PC-3 (cell line): ENCODE results near the gene KMT5B. TPM values are rescaled to one million over a fixed set of nuclear protein-coding genes. Genes with fewer than 3 reads are reported as not detected.

Experiments
- ATAC-seq: fragments of 200-7000 bp; cut with Tn5 transposase; 2 replicates; pipeline ENCODE4 v1.9.1; 2020; ENCODE audit warnings: mild to moderate bottlenecking, moderate library complexity
- BruUV-seq: library from RNA; stranded (reverse); fragments of 400-500 nt; replicated peaks from 2 replicates; lab custom pipeline; 2021; lab: Mats Ljungman, UMichigan
- CTCF ChIA-PET: fragments of 300-600 bp; sonication (Branson Sonifier 250); formaldehyde crosslinking; loops from one replicate; lab custom pipeline; 2022; ENCODE audit warnings: antibody characterized with exemption; lab: Charles Lee
- POLR2A ChIA-PET: fragments of 300-600 bp; sonication (Branson Sonifier 250); formaldehyde crosslinking; loops from one replicate; lab custom pipeline; 2022; ENCODE audit warnings: antibody characterized with exemption; ENCODE audit not compliant: unreplicated experiment; lab: Charles Lee
- DNase-seq: peaks from one replicate; pipeline ENCODE4 v3.0.0-alpha.2; 2015
- H2AFZ ChIP-seq: fragments of 300-600 bp; sonication (generic); 2 replicates; pipeline ENCODE4 v1.6.0; 2016; ENCODE audit warnings: antibody characterized with exemption, low read length
- H3F3A ChIP-seq: fragments of 300-600 bp; sonication (generic); one replicate; pipeline ENCODE4 v1.6.0; 2017; ENCODE audit warnings: antibody characterized with exemption, low read length, control low read depth, mild to moderate bottlenecking; ENCODE audit not compliant: unreplicated experiment
- H3K27ac ChIP-seq: fragments of 300-600 bp; sonication (generic); 2 replicates; pipeline ENCODE4 v1.5.1; 2016; ENCODE audit warnings: mild to moderate bottlenecking, low read length
- H3K27me3 ChIP-seq: fragments of 300-600 bp; sonication (generic); 2 replicates; pipeline ENCODE4 v1.6.1; 2016; ENCODE audit warnings: low read length, mixed read lengths
- H3K36me3 ChIP-seq: fragments of 300-600 bp; sonication (generic); 2 replicates; pipeline ENCODE4 v1.6.1; 2016; ENCODE audit warnings: low read depth, mixed run types, low read length, mixed read lengths
- H3K4me1 ChIP-seq: fragments of 300-600 bp; sonication (generic); 2 replicates; pipeline ENCODE4 v1.5.1; 2016; ENCODE audit warnings: low read length; ENCODE audit not compliant: insufficient read depth
- H3K4me2 ChIP-seq: fragments of 300-600 bp; sonication (generic); 2 replicates; pipeline ENCODE4 v1.6.0; 2016; ENCODE audit warnings: low read length
- H3K4me3 ChIP-seq: fragments of 300-600 bp; sonication (generic); 2 replicates; pipeline ENCODE4 v1.5.1; 2016; ENCODE audit warnings: mild to moderate bottlenecking, low read length, mixed read lengths
- H3K79me2 ChIP-seq: fragments of 300-600 bp; sonication (generic); 2 replicates; pipeline ENCODE4 v1.6.1; 2017; ENCODE audit warnings: low read length, mixed read lengths
- H3K9ac ChIP-seq: fragments of 300-600 bp; sonication (generic); 2 replicates; pipeline ENCODE4 v1.6.0; 2016; ENCODE audit warnings: mild to moderate bottlenecking, low read length
- H3K9me2 ChIP-seq: fragments of 300-600 bp; sonication (generic); replicated peaks from 2 replicates; pipeline ENCODE4 v1.6.1; 2016; ENCODE audit warnings: mixed run types, low read length, mixed read lengths
- H3K9me3 ChIP-seq: fragments of 300-600 bp; sonication (generic); 2 replicates; pipeline ENCODE4 v1.6.1; 2016; ENCODE audit warnings: low read length, mixed read lengths
- H4K20me1 ChIP-seq: fragments of 300-600 bp; sonication (generic); 2 replicates; pipeline ENCODE4 v1.6.1; 2016; ENCODE audit warnings: low read length, mixed read lengths
- EZH2 ChIP-seq: fragments of 300-600 bp; sonication (generic); IDR thresholded peaks from one replicate; pipeline ENCODE4 v1.6.1; 2017; ENCODE audit warnings: antibody characterized with exemption, mild to moderate bottlenecking, low read length; ENCODE audit not compliant: unreplicated experiment
- EZH2phosphoT487 ChIP-seq: fragments of 300-600 bp; sonication (generic); IDR thresholded peaks from 2 replicates; pipeline ENCODE4 v1.6.1; 2018; ENCODE audit warnings: mild to moderate bottlenecking, antibody characterized with exemption, low read length, borderline replicate concordance
- intact Hi-C: fragments of 100-400 bp; cut with micrococcal nuclease; formaldehyde crosslinking; loops from 2 replicates; pipeline ENCODE4 v1.9.0; 2023
- total RNA-seq: library from RNA; depleted of rRNA; stranded (reverse); fragments of >200 nt; gene quantifications from 2 replicates; pipeline ENCODE4 v1.2.3, GENCODE V29; 2014
- TF ChIP-seq, protein P1 (sequence below): fragments of 300-600 bp; sonication (generic); conservative IDR thresholded peaks from 2 replicates; pipeline ENCODE4 v1.5.1; 2017; ENCODE audit warnings: antibody characterized with exemption, low read depth, mild to moderate bottlenecking, low read length

KMT5B gene
- total RNA-seq, 1 experiment from 2014 or later, result 19.0 TPM

GRCh38 chr11:68199295-68199987 is 13.7 kb downstream of the KMT5B start:
- no peak for ATAC-seq
- peaks cover 100% of the 10 kb centered on the region for H3K79me2 ChIP-seq
- no peak overlapping the region for H3K27ac ChIP-seq
- CTCF ChIA-PET, result interaction anchor here (0.6 kb wide), 1 partner anchor 345 kb away, joined by 3 read pairs; no protein-coding TSS in a partner anchor
- TF ChIP-seq, protein P1, sequence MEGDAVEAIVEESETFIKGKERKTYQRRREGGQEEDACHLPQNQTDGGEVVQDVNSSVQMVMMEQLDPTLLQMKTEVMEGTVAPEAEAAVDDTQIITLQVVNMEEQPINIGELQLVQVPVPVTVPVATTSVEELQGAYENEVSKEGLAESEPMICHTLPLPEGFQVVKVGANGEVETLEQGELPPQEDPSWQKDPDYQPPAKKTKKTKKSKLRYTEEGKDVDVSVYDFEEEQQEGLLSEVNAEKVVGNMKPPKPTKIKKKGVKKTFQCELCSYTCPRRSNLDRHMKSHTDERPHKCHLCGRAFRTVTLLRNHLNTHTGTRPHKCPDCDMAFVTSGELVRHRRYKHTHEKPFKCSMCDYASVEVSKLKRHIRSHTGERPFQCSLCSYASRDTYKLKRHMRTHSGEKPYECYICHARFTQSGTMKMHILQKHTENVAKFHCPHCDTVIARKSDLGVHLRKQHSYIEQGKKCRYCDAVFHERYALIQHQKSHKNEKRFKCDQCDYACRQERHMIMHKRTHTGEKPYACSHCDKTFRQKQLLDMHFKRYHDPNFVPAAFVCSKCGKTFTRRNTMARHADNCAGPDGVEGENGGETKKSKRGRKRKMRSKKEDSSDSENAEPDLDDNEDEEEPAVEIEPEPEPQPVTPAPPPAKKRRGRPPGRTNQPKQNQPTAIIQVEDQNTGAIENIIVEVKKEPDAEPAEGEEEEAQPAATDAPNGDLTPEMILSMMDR, result no peak
- TF ChIP-seq EZH2phosphoT487 (no peak), EZH2 (no peak)
- POLR2A ChIA-PET, result no interaction called here
- no peak overlapping the region for H3K4me2 ChIP-seq
- H3K9me2 ChIP-seq, result no peaks in the 10 kb centered on the region
- no peaks in the 10 kb centered on the region for H3K36me3 ChIP-seq
- H3K9me3 ChIP-seq, result no peaks in the 10 kb centered on the region
- DNase-seq, result no peak
- no TSS peak for BruUV-seq
- H3F3A ChIP-seq, result peaks cover 8% of the 10 kb centered on the region
- H2AFZ ChIP-seq, result no peak overlapping the region
- intact Hi-C loops, result no loop called here
- H4K20me1 ChIP-seq, result peaks cover 46% of the 10 kb centered on the region
- no peak overlapping the region for H3K4me3 ChIP-seq
- no peak overlapping the region for H3K9ac ChIP-seq
- H3K4me1 ChIP-seq, result no peaks in the 10 kb centered on the region
- H3K27me3 ChIP-seq, result no peaks in the 10 kb centered on the region

DNA sequence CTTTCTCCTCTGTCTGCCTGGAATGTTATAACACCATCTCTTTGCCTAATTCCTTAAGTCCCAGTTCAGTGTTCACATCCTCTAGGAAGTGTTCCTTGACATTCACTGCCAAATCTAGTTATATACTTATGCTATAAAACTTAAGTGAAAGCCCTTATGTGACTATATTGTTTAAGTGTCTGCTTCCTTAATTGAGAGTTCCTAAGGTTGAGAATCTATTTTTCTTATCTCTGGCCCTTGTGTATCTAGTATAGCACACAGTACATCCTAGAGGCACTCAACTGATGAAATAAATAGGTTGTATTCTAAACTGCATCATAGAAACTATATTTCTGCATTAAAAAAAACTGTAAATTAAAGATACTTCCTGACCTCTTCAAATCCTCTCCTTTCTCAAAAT is 16.9 kb downstream of the KMT5B start:
- H3K27me3 ChIP-seq, result no peaks in the 10 kb centered on the region
- no peaks in the 10 kb centered on the region for H3K9me3 ChIP-seq
- no peak overlapping the region for H3K4me3 ChIP-seq
- H3F3A ChIP-seq, result peaks cover 6% of the 10 kb centered on the region
- H3K9ac ChIP-seq, result no peak overlapping the region
- ChIA-PET POLR2A (no interaction called here), CTCF (no interaction called here)
- no peak overlapping the region for H3K27ac ChIP-seq
- H3K9me2 ChIP-seq, result no peaks in the 10 kb centered on the region
- H3K4me2 ChIP-seq, result no peak overlapping the region
- BruUV-seq, result no TSS peak
- TF ChIP-seq EZH2phosphoT487, result no peak
- TF ChIP-seq, protein P1, result no peak
- TF ChIP-seq EZH2, result no peak
- peaks cover 10% of the 10 kb centered on the region for H3K4me1 ChIP-seq
- no peak for ATAC-seq
- no peaks in the 10 kb centered on the region for H3K36me3 ChIP-seq
- intact Hi-C loops, result no loop called here
- no peak overlapping the region for H2AFZ ChIP-seq
- peaks cover 47% of the 10 kb centered on the region for H4K20me1 ChIP-seq
- no peak for DNase-seq
- H3K79me2 ChIP-seq, result peaks cover 100% of the 10 kb centered on the region

DNA sequence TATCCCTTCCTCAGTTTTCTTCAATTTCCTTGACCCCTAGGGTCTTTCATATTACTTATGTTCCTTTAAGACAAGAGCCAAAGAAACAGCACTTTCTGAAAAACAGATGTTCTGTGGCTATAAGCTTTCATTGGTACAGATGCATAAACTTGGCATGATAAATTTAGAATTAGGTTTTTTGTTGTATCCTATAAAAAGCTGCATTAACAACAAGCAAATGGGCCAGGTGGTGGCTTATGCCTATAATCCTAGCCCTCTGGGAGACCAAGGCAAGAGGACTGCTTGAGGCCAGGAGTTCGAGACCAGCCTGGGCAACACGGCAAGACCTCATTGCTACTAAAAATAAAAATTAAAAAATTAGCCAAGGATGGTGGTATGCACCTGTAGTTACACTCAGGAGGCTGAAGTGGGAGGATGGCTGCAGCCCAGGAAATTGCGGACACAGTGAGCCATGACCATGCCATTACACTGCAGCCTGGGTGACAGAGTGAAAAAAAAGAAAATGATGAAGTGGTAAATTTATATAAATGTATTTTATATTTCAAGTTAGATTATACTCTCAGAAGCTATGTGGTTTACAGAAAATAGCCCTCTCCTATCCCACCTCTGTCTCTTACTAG is 18.3 kb downstream of the KMT5B start:
- Histone ChIP-seq H4K20me1 (peaks cover 34% of the 10 kb centered on the region), H2AFZ (no peak overlapping the region), H3K36me3 (no peaks in the 10 kb centered on the region), H3K27ac (no peak overlapping the region), H3K4me3 (no peak overlapping the region), H3K4me1 (peaks cover 10% of the 10 kb centered on the region), H3K9me2 (no peaks in the 10 kb centered on the region), H3F3A (no peaks in the 10 kb centered on the region), H3K9ac (no peak overlapping the region), H3K79me2 (peaks cover 100% of the 10 kb centered on the region), H3K9me3 (no peaks in the 10 kb centered on the region), H3K4me2 (no peak overlapping the region), H3K27me3 (no peaks in the 10 kb centered on the region)
- ChIA-PET CTCF (no interaction called here), POLR2A (no interaction called here)
- no peak for ATAC-seq
- DNase-seq, result no peak
- TF ChIP-seq EZH2phosphoT487, result no peak
- TF ChIP-seq EZH2, result no peak
- TF ChIP-seq, protein P1, result no peak
- intact Hi-C loops, result no loop called here
- no TSS peak for BruUV-seq
